Measurements from ENCODE around the gene APOB.

APOB gene, protein sequence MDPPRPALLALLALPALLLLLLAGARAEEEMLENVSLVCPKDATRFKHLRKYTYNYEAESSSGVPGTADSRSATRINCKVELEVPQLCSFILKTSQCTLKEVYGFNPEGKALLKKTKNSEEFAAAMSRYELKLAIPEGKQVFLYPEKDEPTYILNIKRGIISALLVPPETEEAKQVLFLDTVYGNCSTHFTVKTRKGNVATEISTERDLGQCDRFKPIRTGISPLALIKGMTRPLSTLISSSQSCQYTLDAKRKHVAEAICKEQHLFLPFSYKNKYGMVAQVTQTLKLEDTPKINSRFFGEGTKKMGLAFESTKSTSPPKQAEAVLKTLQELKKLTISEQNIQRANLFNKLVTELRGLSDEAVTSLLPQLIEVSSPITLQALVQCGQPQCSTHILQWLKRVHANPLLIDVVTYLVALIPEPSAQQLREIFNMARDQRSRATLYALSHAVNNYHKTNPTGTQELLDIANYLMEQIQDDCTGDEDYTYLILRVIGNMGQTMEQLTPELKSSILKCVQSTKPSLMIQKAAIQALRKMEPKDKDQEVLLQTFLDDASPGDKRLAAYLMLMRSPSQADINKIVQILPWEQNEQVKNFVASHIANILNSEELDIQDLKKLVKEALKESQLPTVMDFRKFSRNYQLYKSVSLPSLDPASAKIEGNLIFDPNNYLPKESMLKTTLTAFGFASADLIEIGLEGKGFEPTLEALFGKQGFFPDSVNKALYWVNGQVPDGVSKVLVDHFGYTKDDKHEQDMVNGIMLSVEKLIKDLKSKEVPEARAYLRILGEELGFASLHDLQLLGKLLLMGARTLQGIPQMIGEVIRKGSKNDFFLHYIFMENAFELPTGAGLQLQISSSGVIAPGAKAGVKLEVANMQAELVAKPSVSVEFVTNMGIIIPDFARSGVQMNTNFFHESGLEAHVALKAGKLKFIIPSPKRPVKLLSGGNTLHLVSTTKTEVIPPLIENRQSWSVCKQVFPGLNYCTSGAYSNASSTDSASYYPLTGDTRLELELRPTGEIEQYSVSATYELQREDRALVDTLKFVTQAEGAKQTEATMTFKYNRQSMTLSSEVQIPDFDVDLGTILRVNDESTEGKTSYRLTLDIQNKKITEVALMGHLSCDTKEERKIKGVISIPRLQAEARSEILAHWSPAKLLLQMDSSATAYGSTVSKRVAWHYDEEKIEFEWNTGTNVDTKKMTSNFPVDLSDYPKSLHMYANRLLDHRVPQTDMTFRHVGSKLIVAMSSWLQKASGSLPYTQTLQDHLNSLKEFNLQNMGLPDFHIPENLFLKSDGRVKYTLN (N-terminal part only)

DNA sequence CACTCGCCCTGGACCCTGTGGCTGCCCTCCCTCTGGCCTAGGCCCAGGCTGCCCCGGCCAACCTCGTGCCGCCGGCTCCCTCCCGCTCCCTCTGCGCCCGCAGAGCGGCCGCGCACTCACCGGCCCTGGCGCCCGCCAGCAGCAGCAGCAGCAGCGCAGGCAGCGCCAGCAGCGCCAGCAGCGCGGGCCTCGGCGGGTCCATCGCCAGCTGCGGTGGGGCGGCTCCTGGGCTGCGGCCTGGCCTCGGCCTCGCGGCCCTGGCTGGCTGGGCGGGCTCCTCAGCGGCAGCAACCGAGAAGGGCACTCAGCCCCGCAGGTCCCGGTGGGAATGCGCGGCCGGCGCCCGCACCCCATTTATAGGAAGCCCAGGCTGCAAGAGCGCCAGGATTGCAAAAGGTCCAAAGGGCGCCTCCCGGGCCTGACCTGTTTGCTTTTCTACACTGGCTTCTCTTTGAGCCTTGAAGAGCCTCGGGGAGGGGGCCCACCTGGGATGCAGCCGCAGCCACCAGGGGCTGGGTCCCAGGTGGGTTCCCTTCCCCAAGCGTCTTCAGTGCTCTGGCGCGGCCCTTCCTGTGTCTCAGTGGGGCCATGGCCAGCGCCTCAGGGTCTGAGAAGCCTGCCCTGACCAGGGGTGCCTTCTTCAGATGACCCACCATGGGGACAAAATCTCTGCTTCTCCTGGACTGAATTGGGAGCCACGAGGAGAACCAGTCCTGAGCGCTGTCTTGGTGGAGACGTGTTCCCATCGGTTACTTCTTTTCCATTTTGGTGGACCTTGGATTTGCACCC is at the start of gene APOB:
Gene APOB, minus strand, starts transcription at position 330 of the 789 bp plus-strand sequence. Its CDS starts 128 bp downstream, at position 202.
- in situ Hi-C loops (cut with HindIII; ENCODE audit: low sequenced_read_pairs), result no loop called here

GRCh38 chr2:21092308-21092869 is 48.5 kb upstream of the APOB start:
- in situ Hi-C loops (cut with HindIII; ENCODE audit: low sequenced_read_pairs), result no loop called here

DNA sequence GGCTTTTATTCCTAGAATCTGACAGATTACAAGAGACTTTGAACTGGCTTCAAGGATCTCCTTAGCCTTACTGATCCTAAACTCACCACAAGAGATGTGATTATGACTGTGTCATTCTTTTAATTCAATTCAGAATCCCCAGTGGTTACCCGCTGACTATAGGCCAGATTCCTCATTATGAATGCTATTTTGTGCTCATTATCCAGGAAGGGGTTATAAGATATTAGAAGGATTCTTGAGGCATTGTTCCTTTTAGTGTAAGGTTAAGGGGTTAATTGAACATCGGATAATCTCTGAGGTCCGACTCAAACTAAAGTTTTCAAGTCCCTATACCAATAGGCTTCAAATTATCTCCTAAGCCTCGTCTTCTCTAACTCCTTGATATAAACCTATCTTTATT is 40.5 kb upstream of the APOB start:
- in situ Hi-C loops (cut with HindIII; ENCODE audit: low sequenced_read_pairs), result no loop called here

GRCh38 chr2:21083482-21083881 is 39.6 kb upstream of the APOB start:
- in situ Hi-C loops (cut with HindIII; ENCODE audit: low sequenced_read_pairs), result no loop called here

DNA sequence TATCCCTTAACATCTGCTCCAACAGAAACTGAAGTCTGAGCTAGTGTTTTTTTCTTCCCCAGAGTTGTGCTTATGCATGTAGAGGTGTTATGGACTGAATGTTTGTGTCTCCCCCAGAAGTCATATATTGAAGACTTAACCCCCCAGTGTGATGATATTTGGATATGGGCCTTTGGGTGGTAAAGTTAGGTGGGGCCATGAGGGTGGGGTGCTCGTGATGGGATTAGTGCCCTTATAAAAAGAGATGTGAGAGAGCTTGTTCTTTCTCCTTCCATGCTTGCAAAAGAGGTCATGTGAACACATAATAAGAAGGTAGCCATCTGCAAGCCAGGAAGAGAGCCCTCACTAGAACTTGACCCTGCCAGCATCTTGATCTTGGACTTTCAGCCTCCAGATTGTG is 34.4 kb upstream of the APOB start:
- in situ Hi-C loops (cut with HindIII; ENCODE audit: low sequenced_read_pairs), result no loop called here

DNA sequence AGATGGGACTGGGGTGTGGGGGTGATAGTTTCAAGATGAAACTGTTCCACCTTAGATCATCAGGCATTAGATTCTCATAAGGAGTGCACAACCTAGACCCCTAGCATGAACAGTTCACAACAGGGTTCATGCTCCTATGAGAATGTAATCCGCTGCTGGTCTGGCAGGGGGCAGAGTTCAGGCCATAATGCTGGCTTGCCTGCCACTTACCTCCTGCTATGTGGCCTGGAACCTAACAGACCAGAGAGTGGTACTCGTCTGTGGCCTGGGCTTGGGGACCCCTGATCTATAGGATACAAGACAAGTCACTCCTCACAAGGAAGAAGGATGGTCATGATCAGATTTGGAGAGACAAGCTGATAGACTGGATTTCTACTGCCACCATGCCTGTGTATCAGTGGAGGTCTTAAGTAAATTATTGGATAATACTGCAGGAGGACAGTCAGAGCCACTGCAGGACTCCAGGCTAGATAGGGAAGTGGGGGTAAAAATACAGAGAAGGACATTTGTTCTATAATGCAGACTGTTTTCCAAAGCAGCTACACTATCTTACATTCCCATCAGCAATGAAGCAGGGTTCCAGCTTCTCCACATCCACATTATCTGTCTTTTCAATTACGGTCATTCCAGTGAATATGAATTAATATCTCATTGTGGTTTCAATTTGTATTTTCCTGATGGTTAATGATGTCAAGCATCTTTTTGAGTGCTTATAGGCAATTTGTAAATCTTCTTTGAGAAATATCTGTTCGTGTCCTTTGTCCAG is 28.8 kb upstream of the APOB start:
- in situ Hi-C loops (cut with HindIII; ENCODE audit: low sequenced_read_pairs), result no loop called here

- in situ Hi-C loops (cut with HindIII; ENCODE audit: low sequenced_read_pairs), result no loop called here
Observed at GRCh38 chr2:21070341-21071257, 26.7 kb upstream of the APOB start.

DNA sequence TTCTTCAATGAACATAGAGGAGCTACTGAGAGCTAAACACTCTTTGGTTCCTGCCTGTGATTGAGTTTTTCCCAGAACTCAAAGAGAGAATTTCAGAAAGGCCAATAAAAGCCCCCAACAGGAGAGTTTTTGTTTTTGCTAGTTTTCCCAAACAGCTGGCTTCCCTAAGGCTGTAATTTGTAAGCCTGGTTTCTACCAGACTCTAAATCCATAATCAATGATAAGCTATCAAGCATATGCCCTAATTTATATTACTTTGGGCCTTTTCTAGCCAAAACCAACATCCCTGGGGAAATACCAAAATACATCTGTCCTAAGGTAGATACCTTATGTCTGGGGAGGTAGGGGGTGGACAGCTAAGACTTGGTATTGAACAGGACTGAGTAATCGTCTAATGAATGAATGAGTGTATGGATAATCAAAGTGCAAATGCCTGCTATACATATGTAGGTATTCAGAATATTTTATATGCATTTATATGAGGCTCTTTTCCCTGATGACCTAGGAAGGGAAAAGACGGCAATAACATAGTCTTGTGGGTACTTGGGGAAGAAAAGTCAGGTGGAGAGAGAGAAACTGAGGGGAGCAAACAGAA is 26.0 kb upstream of the APOB start:
- in situ Hi-C loops (cut with HindIII; ENCODE audit: low sequenced_read_pairs), result no loop called here

- in situ Hi-C loops (cut with HindIII; ENCODE audit: low sequenced_read_pairs), result no loop called here
Observed at GRCh38 chr2:21067859-21068537, 24.1 kb upstream of the APOB start.

- in situ Hi-C loops (cut with HindIII; ENCODE audit: low sequenced_read_pairs), result no loop called here
Observed at GRCh38 chr2:21067125-21067524, 23.3 kb upstream of the APOB start.

- in situ Hi-C loops (cut with HindIII; ENCODE audit: low sequenced_read_pairs), result no loop called here
Observed at GRCh38 chr2:21059885-21060610, 16.2 kb upstream of the APOB start.

DNA sequence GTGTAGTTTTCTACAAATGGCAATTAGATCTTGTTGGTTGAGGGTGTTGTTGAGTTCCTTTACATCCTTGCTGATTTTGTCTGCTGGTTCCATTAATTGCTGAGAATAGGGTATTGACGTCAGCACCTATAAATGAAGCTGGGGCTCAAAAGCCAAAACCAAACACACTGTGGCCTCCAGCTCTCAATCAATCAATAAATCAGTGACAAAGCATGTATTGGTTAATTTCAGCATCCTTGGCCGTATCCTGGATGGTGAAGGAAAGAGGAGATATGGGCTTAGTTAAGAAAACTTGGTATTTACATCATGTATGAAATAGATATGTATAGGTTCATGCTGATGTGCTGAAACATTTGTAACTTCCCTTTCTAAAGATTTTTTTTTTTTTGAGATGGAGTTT is 13.2 kb upstream of the APOB start:
- in situ Hi-C loops (cut with HindIII; ENCODE audit: low sequenced_read_pairs), result no loop called here

DNA sequence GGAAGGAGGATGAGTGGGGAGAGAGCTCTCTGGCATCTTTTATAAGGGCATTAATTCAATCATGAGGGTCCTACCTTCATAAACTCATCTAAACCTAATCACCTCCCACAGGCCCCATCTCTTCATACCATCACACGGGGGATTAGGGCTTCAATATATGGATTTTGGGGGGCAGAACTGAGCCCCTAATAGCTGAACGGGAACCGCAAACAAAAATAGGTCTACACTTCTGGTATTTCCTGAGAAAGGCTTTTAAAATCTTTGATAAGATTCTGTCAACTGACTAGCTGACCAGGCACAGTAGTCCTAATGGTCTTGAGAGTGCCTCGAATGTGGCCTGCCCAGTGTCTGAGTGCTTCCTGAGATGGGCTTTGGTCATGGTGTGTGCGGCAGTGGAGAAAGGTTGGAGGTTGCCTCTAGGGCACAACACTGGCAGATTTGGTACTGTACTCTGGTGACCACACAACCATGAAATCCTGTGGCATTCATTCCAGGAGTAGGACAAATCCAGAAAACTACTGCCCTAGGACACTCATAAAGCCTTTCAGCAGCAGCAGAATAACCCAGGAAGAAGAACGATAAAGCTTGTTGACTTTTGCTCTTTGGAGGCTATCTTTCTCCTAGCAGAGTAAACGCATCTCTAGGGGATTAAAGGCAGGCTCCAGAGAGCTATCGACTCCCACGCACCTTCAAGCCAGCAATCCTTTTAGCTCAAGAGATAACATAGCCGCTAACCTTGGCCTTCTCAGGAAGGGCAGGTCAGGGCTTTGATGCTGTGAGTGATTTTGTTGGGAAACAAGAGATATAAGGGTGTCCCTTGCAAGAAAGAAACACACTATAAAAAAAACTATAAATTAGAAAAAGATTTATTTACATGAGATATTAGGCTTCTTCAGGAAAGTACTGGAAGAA is 12.3 kb upstream of the APOB start:
- in situ Hi-C loops (cut with HindIII; ENCODE audit: low sequenced_read_pairs), result no loop called here

- in situ Hi-C loops (cut with HindIII; ENCODE audit: low sequenced_read_pairs), result no loop called here
Observed at GRCh38 chr2:21055451-21055850, 11.6 kb upstream of the APOB start.

DNA sequence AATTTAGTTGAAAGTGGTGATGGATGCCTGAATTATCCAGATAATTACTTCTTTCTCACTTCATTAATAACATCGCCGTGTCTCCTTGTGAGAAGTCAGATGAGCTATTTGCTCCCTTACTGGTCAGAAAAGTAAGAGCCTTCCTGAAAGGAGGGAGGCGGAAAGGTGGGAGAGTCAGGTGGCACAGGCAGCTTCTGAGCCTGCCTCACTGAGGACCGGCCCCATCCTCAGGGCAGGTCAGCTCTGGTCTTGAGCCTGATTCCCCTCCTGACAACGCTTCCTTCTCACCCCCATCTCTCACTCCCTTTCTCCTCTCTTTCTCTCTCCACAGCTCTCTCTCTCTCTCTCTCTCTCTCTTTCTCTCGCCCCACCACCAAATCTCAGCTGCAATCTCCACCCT is 10.1 kb upstream of the APOB start:
- in situ Hi-C loops (cut with HindIII; ENCODE audit: low sequenced_read_pairs), result no loop called here

DNA sequence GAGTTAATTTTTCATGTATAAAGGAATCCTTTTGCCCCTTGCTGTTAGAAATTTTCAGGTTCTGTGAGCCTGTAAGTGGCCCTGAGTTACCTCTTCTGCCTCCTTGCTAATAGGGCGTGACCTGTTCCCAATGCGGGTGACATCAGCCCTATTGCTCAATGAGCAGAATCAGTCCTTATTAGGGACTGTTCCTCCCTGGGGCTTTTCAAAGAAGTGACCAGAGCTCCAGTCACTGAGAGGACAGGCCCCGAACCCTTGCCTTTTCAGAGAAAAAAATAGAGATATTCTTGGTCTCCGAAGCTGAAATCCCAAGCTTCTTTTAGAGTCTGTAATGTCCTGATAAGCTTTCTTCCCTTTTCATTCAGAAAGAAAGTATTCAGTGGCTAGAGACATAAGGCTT is 8.2 kb upstream of the APOB start:
- in situ Hi-C loops (cut with HindIII; ENCODE audit: low sequenced_read_pairs), result no loop called here

All from DLD1 (cell line).